Fibroblast of lung (primary cell): ENCODE results near the gene CCDC18. TPM values are rescaled to one million over a fixed set of nuclear protein-coding genes. Genes with fewer than 3 reads are reported as not detected.

Experiments
- DNase-seq, 2 donors: peaks; one replicate each; pipeline versions ENCODE4 v3.0.0 to v3.0.0-alpha.2; 2010; ENCODE audit warnings: low read depth in 2 of 2
- H2AFZ ChIP-seq: 2 replicates; pipeline ENCODE4 v1.5.1; 2012; ENCODE audit warnings: low read length, control low read depth, inconsistent platforms
- H3K27ac ChIP-seq: 2 replicates; pipeline ENCODE4 v1.5.1; 2011; ENCODE audit warnings: low read length, control low read depth; ENCODE audit not compliant: insufficient read depth
- H3K27me3 ChIP-seq: 2 replicates; pipeline ENCODE4 v1.5.1; 2011; ENCODE audit warnings: mild to moderate bottlenecking, low read length; ENCODE audit not compliant: control insufficient read depth, insufficient read depth
- H3K36me3 ChIP-seq: 2 replicates; pipeline ENCODE4 v1.5.1; 2011; ENCODE audit warnings: low read length; ENCODE audit not compliant: control insufficient read depth, insufficient read depth
- H3K4me1 ChIP-seq: 2 replicates; pipeline ENCODE4 v1.5.1; 2011; ENCODE audit warnings: low read length; ENCODE audit not compliant: control insufficient read depth, insufficient read depth; ENCODE audit errors: extremely low read depth
- H3K4me2 ChIP-seq: 2 replicates; pipeline ENCODE4 v1.5.1; 2011; ENCODE audit warnings: low read length, control low read depth; ENCODE audit not compliant: insufficient read depth; ENCODE audit errors: extremely low read depth
- H3K4me3 ChIP-seq, 4 experiments: fragments of 200-600 bp in 1 of 4; sonication (generic) in 1 of 4; replicated peaks in 1 of 4; 2 replicates each; pipeline ENCODE4 v1.5.1; 2011 to 2016; ENCODE audit warnings: low read length in 4 of 4, low read depth in 3 of 4, mild to moderate bottlenecking in 3 of 4, control low read depth in 2 of 4, inconsistent platforms in 1 of 4, mixed read lengths in 1 of 4; ENCODE audit not compliant: insufficient read depth in 1 of 4; ENCODE audit errors: control extremely low read depth in 1 of 4
- H3K79me2 ChIP-seq: 2 replicates; pipeline ENCODE4 v1.5.1; 2012; ENCODE audit warnings: mild to moderate bottlenecking, low read length, inconsistent platforms; ENCODE audit not compliant: control insufficient read depth, insufficient read depth
- H3K9ac ChIP-seq: 2 replicates; pipeline ENCODE4 v1.5.1; 2011; ENCODE audit warnings: mild to moderate bottlenecking, low read length, control low read depth; ENCODE audit not compliant: insufficient read depth
- H3K9me3 ChIP-seq: 2 replicates; pipeline ENCODE4 v1.5.1; 2012; ENCODE audit warnings: low read depth, low read length; ENCODE audit not compliant: control insufficient read depth, insufficient read depth
- H4K20me1 ChIP-seq: 2 replicates; pipeline ENCODE4 v1.5.1; 2011; ENCODE audit warnings: low read length; ENCODE audit not compliant: control insufficient read depth, insufficient read depth; ENCODE audit errors: extremely low read depth
- EZH2 ChIP-seq: IDR thresholded peaks from 2 replicates; pipeline ENCODE4 v1.5.1; 2012; ENCODE audit warnings: low read length, control low read depth, mild to moderate bottlenecking; ENCODE audit errors: missing control alignments
- polyA plus RNA-seq, 2 donors: library from polyadenylated mRNA; depleted of rRNA in 1 of 2; stranded (reverse) in 1 of 2; unstranded in 1 of 2; fragments of >200 nt; gene quantifications; 2 replicates each; pipeline ENCODE4 v1.2.1, GENCODE V29; 2011 to 2012; ENCODE audit warnings: missing spikeins in 1 of 2
- total RNA-seq: library from RNA; depleted of rRNA; stranded (reverse); fragments of >200 nt; gene quantifications from 2 replicates; pipeline ENCODE4 v1.2.1, GENCODE V29; 2014
- TF ChIP-seq, protein P1 (sequence below), 2 donors: IDR thresholded peaks in 1 of 2; conservative IDR thresholded peaks in 1 of 2; 1 replicate in 1 of 2; 2 replicates in 1 of 2; pipeline ENCODE4 v1.5.1; 2011 to 2012; ENCODE audit warnings: low read length in 2 of 2, control low read depth in 1 of 2, inconsistent platforms in 1 of 2, low read depth in 1 of 2, mild to moderate bottlenecking in 1 of 2

Gene CCDC18
- total and polyA plus RNA-seq, 2 donors (not counting 1 experiment from before 2014, with no cell fraction given), result 3.1 to 15.4 TPM

GRCh38 chr1:93253516-93253915 is 73.0 kb downstream of the CCDC18 start:
- no peaks in the 10 kb centered on the region for H3K27me3 ChIP-seq
- DNase-seq, result peak in 1 of 2 donors; percentile 13
- H3K9ac ChIP-seq, result no peak overlapping the region
- H2AFZ ChIP-seq, result no peak overlapping the region
- no peak overlapping the region for H3K4me3 ChIP-seq
- H3K79me2 ChIP-seq, result no peaks in the 10 kb centered on the region
- TF ChIP-seq, protein P1, sequence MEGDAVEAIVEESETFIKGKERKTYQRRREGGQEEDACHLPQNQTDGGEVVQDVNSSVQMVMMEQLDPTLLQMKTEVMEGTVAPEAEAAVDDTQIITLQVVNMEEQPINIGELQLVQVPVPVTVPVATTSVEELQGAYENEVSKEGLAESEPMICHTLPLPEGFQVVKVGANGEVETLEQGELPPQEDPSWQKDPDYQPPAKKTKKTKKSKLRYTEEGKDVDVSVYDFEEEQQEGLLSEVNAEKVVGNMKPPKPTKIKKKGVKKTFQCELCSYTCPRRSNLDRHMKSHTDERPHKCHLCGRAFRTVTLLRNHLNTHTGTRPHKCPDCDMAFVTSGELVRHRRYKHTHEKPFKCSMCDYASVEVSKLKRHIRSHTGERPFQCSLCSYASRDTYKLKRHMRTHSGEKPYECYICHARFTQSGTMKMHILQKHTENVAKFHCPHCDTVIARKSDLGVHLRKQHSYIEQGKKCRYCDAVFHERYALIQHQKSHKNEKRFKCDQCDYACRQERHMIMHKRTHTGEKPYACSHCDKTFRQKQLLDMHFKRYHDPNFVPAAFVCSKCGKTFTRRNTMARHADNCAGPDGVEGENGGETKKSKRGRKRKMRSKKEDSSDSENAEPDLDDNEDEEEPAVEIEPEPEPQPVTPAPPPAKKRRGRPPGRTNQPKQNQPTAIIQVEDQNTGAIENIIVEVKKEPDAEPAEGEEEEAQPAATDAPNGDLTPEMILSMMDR (conservative IDR thresholded peaks at IDR 0.05 in 1 of 2, IDR thresholded peaks at IDR 0.05 in 1 of 2; ENCODE audit: low read depth in 1 of 2, low read length in 2 of 2), result no peak
- TF ChIP-seq EZH2, result no peak
- peaks cover 2% of the 10 kb centered on the region for H3K4me1 ChIP-seq
- H3K4me2 ChIP-seq, result no peak overlapping the region
- no peaks in the 10 kb centered on the region for H3K36me3 ChIP-seq
- no peaks in the 10 kb centered on the region for H3K9me3 ChIP-seq
- no peaks in the 10 kb centered on the region for H4K20me1 ChIP-seq
- H3K27ac ChIP-seq, result no peak overlapping the region

- TF ChIP-seq, protein P1 (conservative IDR thresholded peaks at IDR 0.05 in 1 of 2, IDR thresholded peaks at IDR 0.05 in 1 of 2; ENCODE audit: low read depth in 1 of 2, low read length in 2 of 2), result no peak
- no peak for TF ChIP-seq EZH2
- H3K4me3 ChIP-seq, result no peak overlapping the region
Measured at GRCh38 chr1:93255222-93256079, 74.9 kb downstream of the CCDC18 start.

GRCh38 chr1:93256433-93256832 is 75.9 kb downstream of the CCDC18 start:
- no peak overlapping the region for H3K27ac ChIP-seq
- no peaks in the 10 kb centered on the region for H3K36me3 ChIP-seq
- no peak for DNase-seq
- no peaks in the 10 kb centered on the region for H3K79me2 ChIP-seq
- peaks cover 2% of the 10 kb centered on the region for H3K4me1 ChIP-seq
- no peak overlapping the region for H3K4me2 ChIP-seq
- no peak overlapping the region for H3K4me3 ChIP-seq
- no peak overlapping the region for H3K9ac ChIP-seq
- H3K9me3 ChIP-seq, result no peaks in the 10 kb centered on the region
- no peaks in the 10 kb centered on the region for H3K27me3 ChIP-seq
- no peaks in the 10 kb centered on the region for H4K20me1 ChIP-seq
- no peak for TF ChIP-seq EZH2
- TF ChIP-seq, protein P1 (conservative IDR thresholded peaks at IDR 0.05 in 1 of 2, IDR thresholded peaks at IDR 0.05 in 1 of 2; ENCODE audit: low read depth in 1 of 2, low read length in 2 of 2), result no peak
- no peak overlapping the region for H2AFZ ChIP-seq

More at GRCh38 chr1:93255222-93256079, 74.9 kb downstream of the CCDC18 start:
- Histone ChIP-seq H3K9me3 (no peaks in the 10 kb centered on the region), H3K9ac (no peak overlapping the region), H2AFZ (no peak overlapping the region), H3K27me3 (no peaks in the 10 kb centered on the region), H3K36me3 (no peaks in the 10 kb centered on the region), H4K20me1 (no peaks in the 10 kb centered on the region), H3K4me1 (peaks cover 2% of the 10 kb centered on the region), H3K27ac (no peak overlapping the region), H3K79me2 (no peaks in the 10 kb centered on the region), H3K4me2 (no peak overlapping the region)
- DNase-seq, result peak; percentile 79 to 86
